GM10266 (cell line): ENCODE results near the gene KRT71.

Experiments
- DNase-seq: peaks from one replicate; pipeline ENCODE4 v3.0.0; 2012; ENCODE audit errors: extremely low spot score
- TF ChIP-seq, protein P1 (sequence below): IDR thresholded peaks from 2 replicates; pipeline ENCODE4 v1.5.1; 2012; ENCODE audit warnings: mild to moderate bottlenecking, low read depth; ENCODE audit not compliant: control insufficient read depth, insufficient read depth; ENCODE audit errors: missing control alignments

The KRT71 gene

DNA sequence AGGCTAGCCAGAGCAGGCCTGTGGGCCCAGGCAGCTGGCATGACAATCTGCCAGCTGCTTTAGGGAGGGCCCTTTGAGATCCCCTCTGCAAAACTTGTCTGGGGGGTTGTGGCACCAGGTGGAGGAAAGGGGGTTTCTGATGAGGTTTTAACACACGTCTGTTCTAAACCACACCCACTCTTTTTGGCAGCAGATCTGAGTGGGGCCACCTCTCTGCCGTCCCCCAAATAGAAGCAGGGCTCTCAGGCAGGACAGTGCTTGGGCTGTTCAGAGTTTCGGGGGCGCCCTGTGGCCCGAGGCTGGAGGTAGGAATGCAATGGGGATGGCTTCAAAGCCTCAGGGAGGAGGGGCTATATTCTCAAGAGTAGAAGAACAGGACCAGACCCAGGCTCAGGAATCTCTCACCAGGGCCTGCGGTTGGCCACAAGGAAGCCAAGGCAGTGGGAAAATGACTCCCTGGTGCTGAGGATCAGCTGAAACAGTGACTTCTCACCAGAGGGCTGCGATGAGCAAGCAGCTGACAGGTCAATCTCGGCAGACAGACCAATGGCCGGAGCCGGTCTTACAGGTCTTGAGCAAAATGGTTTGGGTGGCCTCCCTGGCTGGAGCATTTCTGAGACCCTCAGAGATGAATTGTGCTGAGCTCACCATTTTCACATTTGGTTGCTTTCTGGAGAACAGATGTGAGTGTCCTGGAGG is 31.2 kb downstream of the KRT71 start:
- TF ChIP-seq, protein P1, sequence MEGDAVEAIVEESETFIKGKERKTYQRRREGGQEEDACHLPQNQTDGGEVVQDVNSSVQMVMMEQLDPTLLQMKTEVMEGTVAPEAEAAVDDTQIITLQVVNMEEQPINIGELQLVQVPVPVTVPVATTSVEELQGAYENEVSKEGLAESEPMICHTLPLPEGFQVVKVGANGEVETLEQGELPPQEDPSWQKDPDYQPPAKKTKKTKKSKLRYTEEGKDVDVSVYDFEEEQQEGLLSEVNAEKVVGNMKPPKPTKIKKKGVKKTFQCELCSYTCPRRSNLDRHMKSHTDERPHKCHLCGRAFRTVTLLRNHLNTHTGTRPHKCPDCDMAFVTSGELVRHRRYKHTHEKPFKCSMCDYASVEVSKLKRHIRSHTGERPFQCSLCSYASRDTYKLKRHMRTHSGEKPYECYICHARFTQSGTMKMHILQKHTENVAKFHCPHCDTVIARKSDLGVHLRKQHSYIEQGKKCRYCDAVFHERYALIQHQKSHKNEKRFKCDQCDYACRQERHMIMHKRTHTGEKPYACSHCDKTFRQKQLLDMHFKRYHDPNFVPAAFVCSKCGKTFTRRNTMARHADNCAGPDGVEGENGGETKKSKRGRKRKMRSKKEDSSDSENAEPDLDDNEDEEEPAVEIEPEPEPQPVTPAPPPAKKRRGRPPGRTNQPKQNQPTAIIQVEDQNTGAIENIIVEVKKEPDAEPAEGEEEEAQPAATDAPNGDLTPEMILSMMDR: no peak
- DNase-seq: no peak

DNA sequence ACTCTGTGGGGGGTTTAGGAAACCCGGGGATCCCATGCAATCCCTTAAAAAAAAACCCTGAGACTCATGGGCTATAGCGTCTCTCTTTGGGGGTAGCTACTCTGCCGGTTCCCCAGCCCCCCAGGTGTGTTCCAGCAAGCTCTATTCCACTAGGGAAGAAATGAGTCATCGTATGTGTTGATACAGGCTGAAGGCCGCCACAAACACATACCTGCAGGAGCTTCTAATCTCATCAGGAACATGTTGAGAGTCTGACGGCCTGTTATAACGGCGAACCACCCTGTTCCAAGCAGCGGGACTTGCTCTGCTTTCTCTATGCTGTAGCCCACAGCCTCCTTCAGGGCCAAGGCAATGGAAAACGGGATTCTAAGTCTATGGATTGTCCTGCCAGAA is 31.8 kb downstream of the KRT71 start:
- DNase-seq: no peak

DNA sequence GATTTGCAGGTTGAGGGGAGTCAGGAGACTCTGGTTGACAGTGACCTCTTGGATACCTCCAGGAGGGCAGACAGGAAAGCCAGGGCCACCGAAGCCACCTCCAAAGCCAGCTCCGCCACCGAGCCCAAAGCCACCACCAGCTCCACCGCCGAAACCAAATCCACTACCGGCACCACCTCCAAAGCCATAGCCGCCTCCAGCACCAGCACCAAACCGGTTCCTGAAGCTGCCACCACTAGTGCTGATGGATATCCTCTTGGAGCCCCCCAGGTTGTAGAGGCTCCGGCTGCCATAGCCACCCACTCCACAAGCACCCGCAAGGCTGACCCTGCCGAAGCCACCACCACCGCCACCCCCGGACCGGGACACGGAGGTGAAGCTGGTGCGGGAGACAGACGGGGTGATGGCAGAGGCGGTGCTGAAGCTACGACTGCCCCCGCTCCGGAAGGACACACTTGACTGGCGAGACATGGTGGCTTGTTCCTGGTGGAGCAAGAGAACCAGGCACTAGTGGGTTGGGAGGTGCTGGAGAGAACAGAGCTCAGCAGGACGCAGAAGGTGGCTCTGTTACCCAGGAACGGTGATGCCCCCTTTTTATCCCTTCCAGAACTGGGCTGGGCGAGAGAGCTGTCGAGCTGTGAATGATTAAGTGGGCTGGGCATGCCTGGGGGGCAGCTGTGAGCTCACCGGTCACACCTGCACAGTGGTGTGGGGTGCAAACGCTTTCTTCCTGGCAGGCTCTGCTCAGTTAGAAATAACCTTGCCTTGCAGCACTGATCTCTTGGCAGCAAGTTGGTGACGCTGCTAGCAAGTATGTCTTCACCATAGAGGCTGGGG is 32.9 kb downstream of the KRT71 start, which contains the start of gene KRT5:
Gene KRT5, minus strand, starts transcription at position 569 of the 837 bp plus-strand sequence. Its CDS starts 98 bp downstream, at position 471.
- TF ChIP-seq, protein P1: no peak
- no peak for DNase-seq

More for the DNA sequence above, 31.8 kb downstream of the KRT71 start:
- TF ChIP-seq, protein P1: no peak

DNA sequence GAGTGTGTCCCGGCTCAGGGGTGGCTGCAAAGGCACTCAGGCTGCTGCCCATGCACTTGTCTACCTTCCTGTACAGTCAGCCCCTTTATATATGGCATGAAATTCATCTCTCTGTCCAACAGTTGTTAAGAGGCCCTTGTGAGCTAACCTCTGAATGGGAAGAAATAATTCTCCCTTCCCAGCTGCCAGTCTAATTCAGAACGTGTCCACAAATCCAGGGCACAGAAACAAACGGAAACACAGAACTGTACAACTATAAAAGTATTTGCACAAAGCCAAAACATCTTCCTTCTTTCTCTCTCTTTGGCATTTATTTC is 33.6 kb downstream of the KRT71 start:
- TF ChIP-seq, protein P1: no peak
- no peak for DNase-seq

DNA sequence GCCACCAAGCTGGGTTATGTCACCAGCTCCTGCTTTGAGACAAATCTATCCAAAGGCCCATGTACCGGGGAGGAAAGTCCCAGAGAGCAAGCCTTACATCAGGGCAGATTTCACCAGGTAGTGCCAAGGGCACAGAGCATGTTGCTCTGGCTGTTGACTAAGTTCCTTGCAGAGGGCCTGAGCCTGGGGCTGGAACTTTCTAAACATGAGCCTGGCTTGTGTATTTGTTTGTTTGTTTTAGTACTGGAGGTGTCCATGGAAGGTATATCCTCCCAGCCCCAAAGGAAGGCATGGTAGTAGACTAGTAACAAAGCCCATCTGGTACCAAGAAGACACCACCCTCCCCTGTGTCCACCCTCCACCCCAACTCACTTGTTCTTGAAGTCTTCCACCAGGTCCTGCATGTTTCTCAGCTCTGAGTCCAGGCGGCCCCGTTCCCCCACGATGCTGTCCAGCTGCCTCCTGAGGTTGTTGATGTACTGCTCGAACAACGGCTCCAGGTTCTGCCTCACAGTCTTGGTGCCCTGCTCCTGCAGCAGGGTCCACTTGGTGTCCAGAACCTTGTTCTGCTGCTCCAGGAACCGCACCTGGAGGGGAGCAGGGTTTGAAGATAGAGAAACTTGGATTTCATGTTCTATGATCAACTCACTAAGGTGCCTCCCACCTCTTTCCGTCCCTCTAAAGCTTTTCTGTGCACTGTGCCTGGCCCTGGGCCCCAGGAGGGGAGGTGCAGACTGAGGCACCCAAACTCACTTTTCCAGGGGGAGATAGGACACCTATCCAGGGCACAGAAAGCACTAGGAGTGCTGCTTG is 34.2 kb downstream of the KRT71 start:
- DNase-seq: no peak

DNA sequence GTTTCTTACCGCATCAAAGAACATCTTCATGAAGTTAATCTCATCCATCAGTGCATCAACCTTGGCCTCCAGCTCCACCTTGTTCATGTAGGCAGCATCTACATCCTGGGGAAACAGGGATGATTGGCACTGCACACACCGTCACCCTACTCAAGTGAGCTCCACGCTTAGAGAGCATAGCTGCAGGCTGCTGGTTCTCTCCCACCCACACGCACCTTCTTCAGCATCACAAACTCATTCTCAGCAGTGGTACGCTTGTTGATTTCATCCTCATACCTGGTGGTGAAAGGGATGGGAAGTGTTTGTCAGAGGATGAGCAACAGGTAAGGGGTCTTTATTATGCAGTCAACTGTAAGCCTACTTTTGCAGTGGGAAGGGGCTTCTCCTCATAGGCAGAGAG is 35.1 kb downstream of the KRT71 start:
- TF ChIP-seq, protein P1: no peak
- no peak for DNase-seq

More for the DNA sequence above, 34.2 kb downstream of the KRT71 start:
- TF ChIP-seq, protein P1: no peak
